Neural cell (in vitro differentiated cells): ENCODE measurements around the gene KIF16B. TPM values are rescaled to one million over a fixed set of nuclear protein-coding genes. Genes with fewer than 3 reads are reported as not detected.

Experiments
- H2AFZ ChIP-seq: fragments of 200-600, 300-800 bp; sonication (generic), shearing (Covaris generic); 2 replicates; pipeline ENCODE4 v1.6.0; 2014; ENCODE audit warnings: low read depth, mild to moderate bottlenecking, antibody characterized with exemption, low read length, moderate library complexity
- H3F3A ChIP-seq: fragments of 200-600 bp; shearing (Covaris generic); 2 replicates; pipeline ENCODE4 v1.6.1; 2016; ENCODE audit warnings: mild to moderate bottlenecking, moderate library complexity, mixed read lengths, antibody characterized with exemption, low read length; ENCODE audit not compliant: insufficient read depth, poor library complexity, severe bottlenecking
- H3K27ac ChIP-seq: fragments of 200-600, 300-800 bp; sonication (generic), shearing (Covaris generic); 2 replicates; pipeline ENCODE4 v1.5.1; 2014; ENCODE audit warnings: mild to moderate bottlenecking, low read length, moderate library complexity
- H3K27me3 ChIP-seq: fragments of 300-800, 200-600 bp; sonication (generic), shearing (Covaris generic); 2 replicates; pipeline ENCODE4 v1.6.0; 2014; ENCODE audit warnings: mild to moderate bottlenecking, low read depth, low read length, moderate library complexity; ENCODE audit not compliant: insufficient read depth
- H3K36me3 ChIP-seq: fragments of 300-800, 200-600 bp; sonication (generic), shearing (Covaris generic); 2 replicates; pipeline ENCODE4 v1.5.1; 2014; ENCODE audit warnings: mild to moderate bottlenecking, antibody characterized with exemption, low read length, moderate library complexity; ENCODE audit not compliant: insufficient read depth
- H3K4me2 ChIP-seq: fragments of 300-800, 200-600 bp; sonication (generic), shearing (Covaris generic); 2 replicates; pipeline ENCODE4 v1.6.0; 2014; ENCODE audit warnings: mild to moderate bottlenecking, low read length
- H3K4me3 ChIP-seq: fragments of 300-800, 200-600 bp; sonication (generic), shearing (Covaris generic); 2 replicates; pipeline ENCODE4 v1.5.1; 2014; ENCODE audit warnings: mild to moderate bottlenecking, low read length, moderate library complexity
- H3K79me2 ChIP-seq: fragments of 200-600 bp; shearing (Covaris generic); replicated peaks from 2 replicates; pipeline ENCODE4 v1.6.0; 2014; ENCODE audit warnings: mild to moderate bottlenecking, low read length, moderate library complexity; ENCODE audit not compliant: insufficient read depth
- H3K9ac ChIP-seq: fragments of 300-800, 200-600 bp; sonication (generic), shearing (Covaris generic); 2 replicates; pipeline ENCODE4 v1.6.1; 2016; ENCODE audit warnings: mild to moderate bottlenecking, low read length, mixed read lengths
- H3K9me2 ChIP-seq: fragments of 200-600 bp; shearing (Covaris generic); 2 replicates; pipeline ENCODE4 v1.6.1; 2016; ENCODE audit warnings: mild to moderate bottlenecking, low read length, mixed read lengths; ENCODE audit not compliant: insufficient read depth
- H3K9me3 ChIP-seq: fragments of 200-600, 300-800 bp; sonication (generic), shearing (Covaris generic); 2 replicates; pipeline ENCODE4 v1.6.1; 2016; ENCODE audit warnings: mild to moderate bottlenecking, mixed run types, low read length, moderate library complexity, mixed read lengths
- H4K20me1 ChIP-seq: fragments of 200-600 bp; shearing (Covaris generic); 2 replicates; pipeline ENCODE4 v1.6.1; 2016; ENCODE audit warnings: mild to moderate bottlenecking, mixed run types; ENCODE audit not compliant: insufficient read depth
- EP300 ChIP-seq: fragments of 450-650 bp; conservative IDR thresholded peaks from 2 replicates; pipeline ENCODE4 v1.6.1; 2014; ENCODE audit warnings: antibody characterized with exemption, mild to moderate bottlenecking, moderate library complexity; ENCODE audit not compliant: poor library complexity, severe bottlenecking
- EZH2 ChIP-seq: fragments of 200-600, 300-800 bp; shearing (Covaris generic), sonication (generic); IDR thresholded peaks from 2 replicates; pipeline ENCODE4 v1.6.1; 2014; ENCODE audit warnings: antibody characterized with exemption, low read length, borderline replicate concordance, mild to moderate bottlenecking; ENCODE audit not compliant: insufficient read depth, poor library complexity, severe bottlenecking
- MXI1 ChIP-seq: fragments of 450-650 bp; conservative IDR thresholded peaks from 2 replicates; pipeline ENCODE4 v1.6.1; 2014; ENCODE audit warnings: antibody characterized with exemption, mild to moderate bottlenecking; ENCODE audit not compliant: poor library complexity, severe bottlenecking
- POLR2AphosphoS5 ChIP-seq: IDR thresholded peaks from 2 replicates; pipeline ENCODE4 v1.6.1; 2012
- RAD21 ChIP-seq: fragments of 450-650 bp; conservative IDR thresholded peaks from 2 replicates; pipeline ENCODE4 v1.6.1; 2014; ENCODE audit warnings: antibody characterized with exemption, mild to moderate bottlenecking, moderate library complexity
- SMC3 ChIP-seq: fragments of 450-650 bp; conservative IDR thresholded peaks from 2 replicates; pipeline ENCODE4 v1.6.1; 2014; ENCODE audit warnings: antibody characterized with exemption, mild to moderate bottlenecking, moderate library complexity; ENCODE audit not compliant: poor library complexity
- TAF1 ChIP-seq: IDR thresholded peaks from 2 replicates; pipeline ENCODE4 v1.6.1; 2012; ENCODE audit warnings: low read depth
- polyA plus RNA-seq: library from polyadenylated mRNA; depleted of rRNA; stranded (reverse); fragments of >200 nt; gene quantifications from 2 replicates; pipeline ENCODE4 v1.2.3, GENCODE V29; 2014
- TF ChIP-seq, protein P1 (sequence below): fragments of 450-650 bp; IDR thresholded peaks from 2 replicates; pipeline ENCODE4 v1.5.1; 2014; ENCODE audit warnings: antibody characterized with exemption, mild to moderate bottlenecking, moderate library complexity; ENCODE audit not compliant: poor library complexity, severe bottlenecking
- TF ChIP-seq, protein P2 (sequence below): IDR thresholded peaks from 2 replicates; pipeline ENCODE4 v1.6.1; 2012; ENCODE audit warnings: borderline replicate concordance

Gene KIF16B
- polyA plus RNA-seq, 1 donor from 2014 or later = 3.8 TPM

DNA sequence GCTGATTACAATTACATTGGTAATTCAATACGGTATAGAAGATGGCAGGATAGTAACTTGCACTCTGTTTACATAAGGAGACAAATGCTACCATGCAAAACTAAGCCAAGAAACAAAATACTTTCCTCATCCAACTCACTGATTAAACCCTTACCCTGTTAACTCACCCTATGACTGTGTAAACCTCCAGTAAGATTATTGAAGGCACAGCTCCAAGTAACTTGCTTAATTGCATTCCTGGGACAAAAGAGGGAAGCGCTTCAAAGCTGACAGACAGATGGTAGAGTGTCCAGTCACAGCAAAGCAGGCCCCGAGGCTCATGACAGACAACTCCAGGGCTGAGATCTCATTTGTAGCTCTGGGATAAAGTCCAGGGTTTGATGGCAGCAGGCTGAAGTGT lies 6.9 kb upstream of the KIF16B start:
- Histone ChIP-seq H4K20me1 (no peaks in the 10 kb centered on the region), H3K9me2 (no peaks in the 10 kb centered on the region), H3K4me3 (no peak overlapping the region), H3K9ac (no peak overlapping the region), H2AFZ (no peak overlapping the region), H3K4me2 (no peak overlapping the region), H3F3A (no peaks in the 10 kb centered on the region), H3K36me3 (no peaks in the 10 kb centered on the region), H3K79me2 (no peaks in the 10 kb centered on the region), H3K27ac (no peak overlapping the region), H3K9me3 (no peaks in the 10 kb centered on the region), H3K27me3 (peaks cover 3% of the 10 kb centered on the region)
- TF ChIP-seq SMC3 (no peak), EP300 (no peak)

DNA sequence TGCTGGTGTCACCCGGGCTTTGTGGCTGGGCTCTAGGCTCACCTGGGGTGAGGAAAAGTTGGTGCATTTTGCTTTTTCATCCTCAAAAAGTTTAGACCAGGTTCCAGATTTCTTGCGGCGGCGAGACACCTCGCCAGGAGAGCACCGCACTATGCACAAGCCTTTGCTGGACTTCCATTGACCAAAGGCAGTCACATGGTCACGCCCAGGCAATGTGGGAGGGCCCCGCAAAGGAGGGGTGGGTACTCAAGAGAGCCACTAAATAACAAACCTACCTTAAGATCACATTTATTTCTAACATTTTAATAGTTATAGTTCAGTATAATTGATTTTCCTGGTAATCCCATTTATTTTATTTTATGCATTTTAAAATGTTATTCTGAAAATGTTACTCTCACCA lies 3.0 kb upstream of the KIF16B start:
- Histone ChIP-seq H2AFZ (no peak overlapping the region), H3K9ac (no peak overlapping the region), H3K36me3 (no peaks in the 10 kb centered on the region), H3K4me2 (no peak overlapping the region), H3F3A (no peaks in the 10 kb centered on the region), H3K9me2 (no peaks in the 10 kb centered on the region), H3K27ac (no peak overlapping the region), H3K27me3 (peaks cover 3% of the 10 kb centered on the region), H3K9me3 (no peaks in the 10 kb centered on the region), H3K79me2 (peaks cover 2% of the 10 kb centered on the region), H3K4me3 (no peak overlapping the region), H4K20me1 (no peaks in the 10 kb centered on the region)
- TF ChIP-seq TAF1 (no peak), SMC3 (no peak), RAD21 (no peak), POLR2AphosphoS5 (no peak), EZH2 (no peak), MXI1 (no peak), EP300 (no peak)
- TF ChIP-seq, protein P1, sequence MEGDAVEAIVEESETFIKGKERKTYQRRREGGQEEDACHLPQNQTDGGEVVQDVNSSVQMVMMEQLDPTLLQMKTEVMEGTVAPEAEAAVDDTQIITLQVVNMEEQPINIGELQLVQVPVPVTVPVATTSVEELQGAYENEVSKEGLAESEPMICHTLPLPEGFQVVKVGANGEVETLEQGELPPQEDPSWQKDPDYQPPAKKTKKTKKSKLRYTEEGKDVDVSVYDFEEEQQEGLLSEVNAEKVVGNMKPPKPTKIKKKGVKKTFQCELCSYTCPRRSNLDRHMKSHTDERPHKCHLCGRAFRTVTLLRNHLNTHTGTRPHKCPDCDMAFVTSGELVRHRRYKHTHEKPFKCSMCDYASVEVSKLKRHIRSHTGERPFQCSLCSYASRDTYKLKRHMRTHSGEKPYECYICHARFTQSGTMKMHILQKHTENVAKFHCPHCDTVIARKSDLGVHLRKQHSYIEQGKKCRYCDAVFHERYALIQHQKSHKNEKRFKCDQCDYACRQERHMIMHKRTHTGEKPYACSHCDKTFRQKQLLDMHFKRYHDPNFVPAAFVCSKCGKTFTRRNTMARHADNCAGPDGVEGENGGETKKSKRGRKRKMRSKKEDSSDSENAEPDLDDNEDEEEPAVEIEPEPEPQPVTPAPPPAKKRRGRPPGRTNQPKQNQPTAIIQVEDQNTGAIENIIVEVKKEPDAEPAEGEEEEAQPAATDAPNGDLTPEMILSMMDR = no peak
- TF ChIP-seq, protein P2, sequence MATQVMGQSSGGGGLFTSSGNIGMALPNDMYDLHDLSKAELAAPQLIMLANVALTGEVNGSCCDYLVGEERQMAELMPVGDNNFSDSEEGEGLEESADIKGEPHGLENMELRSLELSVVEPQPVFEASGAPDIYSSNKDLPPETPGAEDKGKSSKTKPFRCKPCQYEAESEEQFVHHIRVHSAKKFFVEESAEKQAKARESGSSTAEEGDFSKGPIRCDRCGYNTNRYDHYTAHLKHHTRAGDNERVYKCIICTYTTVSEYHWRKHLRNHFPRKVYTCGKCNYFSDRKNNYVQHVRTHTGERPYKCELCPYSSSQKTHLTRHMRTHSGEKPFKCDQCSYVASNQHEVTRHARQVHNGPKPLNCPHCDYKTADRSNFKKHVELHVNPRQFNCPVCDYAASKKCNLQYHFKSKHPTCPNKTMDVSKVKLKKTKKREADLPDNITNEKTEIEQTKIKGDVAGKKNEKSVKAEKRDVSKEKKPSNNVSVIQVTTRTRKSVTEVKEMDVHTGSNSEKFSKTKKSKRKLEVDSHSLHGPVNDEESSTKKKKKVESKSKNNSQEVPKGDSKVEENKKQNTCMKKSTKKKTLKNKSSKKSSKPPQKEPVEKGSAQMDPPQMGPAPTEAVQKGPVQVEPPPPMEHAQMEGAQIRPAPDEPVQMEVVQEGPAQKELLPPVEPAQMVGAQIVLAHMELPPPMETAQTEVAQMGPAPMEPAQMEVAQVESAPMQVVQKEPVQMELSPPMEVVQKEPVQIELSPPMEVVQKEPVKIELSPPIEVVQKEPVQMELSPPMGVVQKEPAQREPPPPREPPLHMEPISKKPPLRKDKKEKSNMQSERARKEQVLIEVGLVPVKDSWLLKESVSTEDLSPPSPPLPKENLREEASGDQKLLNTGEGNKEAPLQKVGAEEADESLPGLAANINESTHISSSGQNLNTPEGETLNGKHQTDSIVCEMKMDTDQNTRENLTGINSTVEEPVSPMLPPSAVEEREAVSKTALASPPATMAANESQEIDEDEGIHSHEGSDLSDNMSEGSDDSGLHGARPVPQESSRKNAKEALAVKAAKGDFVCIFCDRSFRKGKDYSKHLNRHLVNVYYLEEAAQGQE = no peak
